8988T (cell line): Measurements from ENCODE around the gene TBXAS1.

ENCODE experiments used
- DNase-seq: peaks from one replicate; pipeline ENCODE4 v3.0.0; 2011

Gene TBXAS1

GRCh38 chr7:140008755-140009610, 179.9 kb downstream of the TBXAS1 start:
- DNase-seq = no peak

- DNase-seq = no peak
Measured at GRCh38 chr7:140009735-140010134, 180.7 kb downstream of the TBXAS1 start.

- no peak for DNase-seq
Measured at GRCh38 chr7:140010194-140010895, 181.3 kb downstream of the TBXAS1 start.

- DNase-seq = no peak
Measured at GRCh38 chr7:140013676-140014075, 184.6 kb downstream of the TBXAS1 start.

GRCh38 chr7:140014123-140014522, 185.1 kb downstream of the TBXAS1 start:
- DNase-seq = no peak

- DNase-seq = peak; percentile 1
Measured at GRCh38 chr7:140015471-140015970, 186.5 kb downstream of the TBXAS1 start.

- no peak for DNase-seq
Measured at GRCh38 chr7:140016540-140016939, 187.5 kb downstream of the TBXAS1 start.

- DNase-seq = no peak
Measured at GRCh38 chr7:140017034-140017433, 188.0 kb downstream of the TBXAS1 start.

- no peak for DNase-seq
Measured at GRCh38 chr7:140017543-140017942, 188.5 kb downstream of the TBXAS1 start.

GRCh38 chr7:140018125-140019043, 189.3 kb downstream of the TBXAS1 start:
- no peak for DNase-seq

GRCh38 chr7:140019172-140019571, 190.1 kb downstream of the TBXAS1 start:
- no peak for DNase-seq

- DNase-seq = no peak
Measured at GRCh38 chr7:140019606-140020005, 190.5 kb downstream of the TBXAS1 start.

GRCh38 chr7:140021603-140022002, 192.5 kb downstream of the TBXAS1 start:
- no peak for DNase-seq

GRCh38 chr7:140022582-140023211, 193.6 kb downstream of the TBXAS1 start:
- no peak for DNase-seq

- no peak for DNase-seq
Measured at GRCh38 chr7:140023728-140024127, 194.7 kb downstream of the TBXAS1 start.

GRCh38 chr7:140024585-140024984, 195.5 kb downstream of the TBXAS1 start:
- no peak for DNase-seq

- DNase-seq = no peak
Measured at GRCh38 chr7:140025241-140025640, 196.2 kb downstream of the TBXAS1 start.

- DNase-seq = no peak
Measured at GRCh38 chr7:140025814-140026433, 196.9 kb downstream of the TBXAS1 start.

- DNase-seq = no peak
Measured at GRCh38 chr7:140026935-140027334, 197.9 kb downstream of the TBXAS1 start.

GRCh38 chr7:140027858-140028257, 198.8 kb downstream of the TBXAS1 start:
- DNase-seq = no peak

- no peak for DNase-seq
Measured at GRCh38 chr7:140028311-140028710, 199.2 kb downstream of the TBXAS1 start.

- DNase-seq = no peak
Measured at GRCh38 chr7:140029072-140029471, 200.0 kb downstream of the TBXAS1 start.
